ENCODE results near the gene LCN1.
"Not testable (repeated sequence)": the region's sequence is repeated elsewhere in the genome, so short reads cannot be mapped to it uniquely, and the experiment has no call there.

Gene LCN1

DNA sequence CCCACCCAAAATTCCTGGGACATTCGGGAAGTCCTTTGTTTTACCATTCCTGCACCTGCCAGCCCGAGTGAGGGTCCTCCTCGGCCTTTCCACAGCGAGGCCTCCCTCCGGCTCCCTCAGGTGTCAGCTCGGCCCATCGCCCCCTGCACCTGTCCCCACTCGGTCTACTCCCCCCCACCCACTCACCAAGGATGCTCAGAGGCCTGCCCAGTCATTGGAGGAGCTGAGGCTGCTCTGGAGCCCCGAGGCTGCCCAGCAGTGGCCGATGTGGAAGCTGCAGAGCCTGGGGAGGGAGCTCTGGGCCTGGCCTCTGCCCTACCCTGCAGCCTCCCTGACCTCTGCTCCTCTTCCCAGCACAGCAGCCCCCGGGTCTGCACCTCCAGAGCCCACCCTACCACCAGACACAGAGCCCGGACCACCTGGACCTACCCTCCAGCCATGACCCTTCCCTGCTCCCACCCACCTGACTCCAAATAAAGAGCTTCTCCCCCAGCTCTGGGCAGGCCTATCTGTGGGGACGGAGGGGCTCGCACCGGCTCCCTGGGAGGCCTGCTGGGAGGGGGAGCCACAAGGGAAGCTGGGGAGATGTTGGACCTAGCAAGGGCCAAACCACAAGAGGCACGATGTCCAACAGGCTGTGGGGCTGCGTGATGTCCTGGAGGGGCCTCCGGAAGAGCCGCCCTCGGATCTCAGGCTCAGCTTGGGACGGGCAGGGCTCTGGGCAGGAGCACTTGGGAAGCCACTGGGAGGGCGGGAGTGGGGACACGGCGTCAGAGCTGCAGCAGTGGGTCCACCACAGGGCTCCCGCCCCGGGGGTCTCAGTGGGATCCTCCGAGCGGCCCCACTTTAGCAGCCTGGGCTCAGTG is 28.5 kb downstream of the LCN1 start:
- DNase-seq = not testable (repeated sequence)

GRCh38 chr9:135550344-135550918 is 29.2 kb downstream of the LCN1 start:
- DNase-seq = no peak

- no peak for DNase-seq
Measured at GRCh38 chr9:135551031-135551430, 29.8 kb downstream of the LCN1 start.

- DNase-seq = no peak
Measured at GRCh38 chr9:135551456-135551855, 30.2 kb downstream of the LCN1 start.

DNA sequence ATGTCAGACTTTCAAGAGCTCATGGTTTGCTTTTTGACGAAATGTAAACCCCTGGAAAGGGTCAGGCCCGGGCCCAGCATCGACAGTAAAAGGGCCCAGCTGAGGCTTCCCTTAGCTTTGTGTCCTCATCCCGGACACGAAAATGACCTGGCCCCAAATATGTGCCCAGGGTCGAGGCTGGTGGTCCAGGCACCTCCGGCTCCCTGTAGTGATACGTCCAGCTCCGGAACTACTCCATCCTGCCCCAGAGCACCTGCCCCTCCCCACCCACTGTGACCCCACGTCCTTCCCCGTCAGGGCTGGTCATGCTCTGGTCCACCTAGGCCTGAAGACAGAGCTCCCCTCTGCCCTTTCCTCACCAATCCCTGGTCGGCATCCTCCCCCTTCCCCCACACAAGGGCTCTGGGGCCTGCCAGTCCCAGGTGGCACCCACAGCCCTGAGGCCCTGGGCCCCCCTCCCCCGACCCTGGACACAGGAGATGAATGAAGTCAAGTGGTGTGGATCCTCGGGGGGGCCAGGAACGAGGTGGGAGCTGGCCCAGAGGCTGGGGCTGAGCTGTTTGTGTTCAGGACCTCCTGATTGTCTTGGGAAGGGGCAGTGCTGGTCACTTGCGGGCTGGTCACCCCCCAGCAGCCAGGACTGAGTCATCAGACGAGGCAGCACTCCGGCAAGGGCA is 30.9 kb downstream of the LCN1 start:
- no peak for DNase-seq

- no peak for DNase-seq
Measured at GRCh38 chr9:135552698-135553171, 31.5 kb downstream of the LCN1 start.

- no peak for DNase-seq
Measured at GRCh38 chr9:135554718-135555117, 33.5 kb downstream of the LCN1 start.

- DNase-seq = no peak
Measured at GRCh38 chr9:135555203-135555602, 34.0 kb downstream of the LCN1 start.

- DNase-seq = no peak
Measured at GRCh38 chr9:135555910-135556309, 34.7 kb downstream of the LCN1 start.

DNA sequence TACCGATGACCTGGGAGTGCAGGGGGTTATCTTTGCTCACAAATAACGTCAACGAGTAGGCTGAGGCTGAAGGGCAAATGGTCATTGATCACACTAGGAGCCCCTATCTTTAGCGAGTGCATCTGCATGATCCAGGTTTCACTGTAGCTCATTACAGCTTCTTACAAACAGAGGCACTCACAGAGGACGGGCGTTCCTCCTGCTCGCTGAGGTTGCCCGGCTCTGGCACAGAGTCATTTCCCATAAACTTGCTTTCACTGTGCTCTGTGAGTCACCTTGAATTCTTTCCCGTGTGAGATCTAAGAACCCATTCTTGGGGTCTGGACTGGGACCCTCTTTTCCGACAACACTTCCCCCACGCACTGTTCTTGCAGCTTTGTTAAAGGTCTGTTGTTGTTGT is 38.4 kb downstream of the LCN1 start:
- DNase-seq = no peak

DNA sequence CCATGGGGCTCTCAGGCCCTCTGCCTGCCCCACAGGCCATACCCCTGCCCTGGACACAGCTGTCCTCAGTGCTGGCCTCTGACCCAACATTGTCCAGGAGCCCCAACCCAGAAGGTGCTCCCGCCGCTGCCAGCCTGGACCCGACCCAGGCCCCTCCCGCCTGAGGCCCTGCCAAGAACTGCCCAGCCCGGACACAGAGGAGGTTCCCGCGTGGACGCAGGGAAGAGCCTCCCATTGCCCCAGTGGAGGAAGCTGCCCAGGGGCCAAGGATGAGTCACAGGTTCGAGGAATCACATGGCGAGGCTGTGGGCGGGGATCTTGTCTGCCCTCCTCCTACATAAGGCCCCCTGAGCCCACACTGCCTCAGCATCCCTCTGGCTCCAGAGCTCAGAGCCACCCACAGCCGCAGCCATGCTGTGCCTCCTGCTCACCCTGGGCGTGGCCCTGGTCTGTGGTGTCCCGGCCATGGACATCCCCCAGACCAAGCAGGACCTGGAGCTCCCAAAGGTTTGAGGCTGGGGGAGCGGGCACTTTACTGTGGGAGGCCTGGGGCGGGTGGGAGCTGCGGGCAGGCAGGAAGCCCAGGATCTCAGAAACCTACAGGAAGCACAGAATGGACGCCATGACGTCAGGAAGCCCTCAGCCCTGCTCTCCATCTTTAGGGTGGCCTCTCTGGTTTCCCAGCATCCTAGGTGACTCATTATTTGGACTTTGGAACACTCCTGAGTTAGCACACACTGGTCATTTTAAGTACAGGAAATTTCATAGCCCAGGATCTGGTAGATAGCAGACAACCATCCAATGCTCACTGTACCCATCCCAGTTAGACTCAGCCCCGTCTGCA is 40.4 kb downstream of the LCN1 start, which contains the start of gene PAEP:
PAEP (plus strand) TSS at position 366 of the 844 bp plus-strand sequence.
- no peak for DNase-seq

GRCh38 chr9:135562235-135562745 is 41.0 kb downstream of the LCN1 start:
- no peak for DNase-seq

- DNase-seq = no peak
Measured at GRCh38 chr9:135563039-135563476, 41.8 kb downstream of the LCN1 start.

GRCh38 chr9:135563858-135564257 is 42.6 kb downstream of the LCN1 start:
- DNase-seq = no peak

GRCh38 chr9:135565141-135565628 is 43.9 kb downstream of the LCN1 start:
- no peak for DNase-seq

GRCh38 chr9:135565636-135566035 is 44.4 kb downstream of the LCN1 start:
- no peak for DNase-seq

- no peak for DNase-seq
Measured at GRCh38 chr9:135566552-135566951, 45.3 kb downstream of the LCN1 start.

- DNase-seq = no peak
Measured at GRCh38 chr9:135567311-135567710, 46.1 kb downstream of the LCN1 start.

GRCh38 chr9:135568026-135568425 is 46.8 kb downstream of the LCN1 start:
- no peak for DNase-seq

DNA sequence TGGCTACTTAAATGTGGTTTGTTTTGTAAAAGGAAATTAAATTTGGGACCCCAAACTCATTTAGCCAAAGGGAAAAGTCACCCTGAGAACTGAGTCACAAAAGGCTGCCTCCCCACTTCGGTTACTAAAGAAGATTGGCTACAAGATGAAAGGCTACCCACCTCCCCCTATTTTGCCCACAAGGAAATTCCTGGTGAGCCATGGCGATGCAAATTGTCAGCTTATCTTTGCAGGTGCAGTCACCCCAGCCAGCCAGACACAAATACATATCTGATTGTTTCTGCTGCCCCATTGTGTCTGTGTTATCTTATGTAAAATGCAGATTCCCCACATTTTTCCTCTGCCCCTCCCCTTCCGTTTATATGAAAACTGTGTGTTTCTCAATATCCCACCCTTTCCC is 49.2 kb downstream of the LCN1 start:
- no peak for DNase-seq

- DNase-seq = no peak
Measured at GRCh38 chr9:135572233-135572632, 51.0 kb downstream of the LCN1 start.

DNA sequence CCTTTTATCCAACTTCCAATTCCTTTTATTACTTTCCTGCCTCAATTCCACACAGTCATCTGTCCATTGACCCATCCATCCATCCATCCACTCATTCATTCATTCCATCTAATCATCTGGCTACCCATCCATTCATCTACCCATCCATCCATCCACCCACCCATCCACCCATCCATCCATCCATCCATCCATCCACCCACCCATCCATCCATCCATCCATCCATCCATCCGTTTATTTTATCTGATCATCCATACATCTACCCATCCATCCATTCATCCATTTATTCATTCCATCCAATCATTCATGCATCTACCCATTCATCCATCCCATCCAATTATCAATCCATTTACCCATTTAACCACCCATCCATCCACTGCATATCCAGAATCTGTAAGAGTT is 51.9 kb downstream of the LCN1 start:
- DNase-seq = no peak

Measured in NCI-H146 (cell line).